Ishikawa (cell line): ENCODE data around the gene BEAN1.

Experiments
- CREB1 ChIP-seq: IDR thresholded peaks from 2 replicates; pipeline ENCODE4 v1.6.1; 2012; ENCODE audit warnings: low read depth
- EP300 ChIP-seq: IDR thresholded peaks from 2 replicates; pipeline ENCODE4 v1.6.1; 2012; ENCODE audit warnings: borderline replicate concordance
- MAX ChIP-seq: IDR thresholded peaks from 2 replicates; pipeline ENCODE4 v1.6.1; 2012
- NFIC ChIP-seq: IDR thresholded peaks from 2 replicates; pipeline ENCODE4 v1.6.1; 2012
- REST ChIP-seq: IDR thresholded peaks from 2 replicates; pipeline ENCODE4 v1.6.1; 2012; ENCODE audit warnings: low read depth, mild to moderate bottlenecking
- TCF12 ChIP-seq: IDR thresholded peaks from 2 replicates; pipeline ENCODE4 v1.6.1; 2012; ENCODE audit warnings: low read depth
- TEAD4 ChIP-seq: IDR thresholded peaks from 2 replicates; pipeline ENCODE4 v1.6.1; 2012
- USF1 ChIP-seq: IDR thresholded peaks from 2 replicates; pipeline ENCODE4 v1.6.1; 2012
- YY1 ChIP-seq: IDR thresholded peaks from 2 replicates; pipeline ENCODE4 v1.6.1; 2012; ENCODE audit warnings: low read depth
- ZBTB7A ChIP-seq: IDR thresholded peaks from 2 replicates; pipeline ENCODE4 v1.6.1; 2012; ENCODE audit warnings: low read depth

- TF ChIP-seq REST (no peak), EP300 (no peak), YY1 (no peak), TCF12 (no peak), TEAD4 (no peak), ZBTB7A (no peak), MAX (no peak), USF1 (no peak), CREB1 (no peak), NFIC (no peak)
These were observed 67.8 kb downstream of the BEAN1 start for GRCh38 chr16:66494916-66495315.
